ENCODE measurements around the gene PPIP5K1.

GRCh38 chr15:43493703-43494472 is 96.1 kb downstream of the PPIP5K1 start:
- no peak for TF ChIP-seq POLR2A (IDR thresholded peaks at IDR 0.05)
- TF ChIP-seq CTCF (IDR thresholded peaks at IDR 0.05), result no peak
- no peak for TF ChIP-seq EP300 (IDR thresholded peaks at IDR 0.05)

Measured in ovary (tissue), 3 donors.